GM21526 (cell line): ENCODE measurements around the gene CNNM4.
A peak's percentile ranks its signal among the peaks of the same experiment; 100 is the strongest.

ENCODE experiments used
- ATAC-seq: cut with Tn5 transposase; IDR thresholded peaks from one replicate; pipeline ENCODE4 v1.9.1; 2021; ENCODE audit warnings: moderate library complexity; ENCODE audit not compliant: unreplicated experiment, low FRiP score

CNNM4 gene

DNA sequence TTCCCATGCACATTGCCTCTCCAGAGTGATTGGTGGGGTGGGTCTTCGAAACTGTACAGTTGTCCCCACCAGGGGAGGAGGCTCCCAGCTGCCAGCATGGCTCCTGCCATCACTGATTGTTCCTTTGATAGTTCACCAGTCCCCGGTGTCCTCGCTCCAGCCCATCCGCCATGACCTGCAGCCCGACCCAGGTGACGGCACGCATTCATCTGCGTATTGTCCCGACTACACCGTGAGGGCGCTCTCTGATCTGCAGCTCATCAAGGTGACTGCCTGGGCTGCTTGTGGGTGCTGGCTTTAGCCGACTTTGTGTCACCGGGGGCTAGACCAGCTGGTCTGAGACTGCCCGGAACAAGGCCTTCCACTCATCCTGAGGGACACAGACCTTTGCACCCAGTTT, 67.7 kb downstream of the CNNM4 start:
- no peak for ATAC-seq

DNA sequence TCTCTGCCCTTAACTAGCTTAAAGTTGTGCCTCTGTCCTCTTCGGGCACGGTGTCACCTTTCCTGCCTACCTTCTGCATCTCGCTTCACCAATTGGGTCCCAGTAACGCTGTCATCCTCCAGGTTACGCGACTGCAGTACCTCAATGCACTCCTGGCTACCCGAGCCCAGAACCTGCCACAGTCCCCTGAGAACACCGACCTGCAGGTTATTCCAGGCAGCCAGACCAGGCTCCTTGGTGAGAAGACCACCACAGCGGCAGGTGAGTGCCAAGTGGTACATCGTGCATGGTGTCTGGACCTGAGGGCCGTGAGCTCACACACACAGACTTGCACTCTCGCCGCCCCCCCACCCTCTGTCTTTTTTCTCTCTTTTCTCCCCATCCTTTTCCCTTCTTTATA, 68.2 kb downstream of the CNNM4 start:
- no peak for ATAC-seq

DNA sequence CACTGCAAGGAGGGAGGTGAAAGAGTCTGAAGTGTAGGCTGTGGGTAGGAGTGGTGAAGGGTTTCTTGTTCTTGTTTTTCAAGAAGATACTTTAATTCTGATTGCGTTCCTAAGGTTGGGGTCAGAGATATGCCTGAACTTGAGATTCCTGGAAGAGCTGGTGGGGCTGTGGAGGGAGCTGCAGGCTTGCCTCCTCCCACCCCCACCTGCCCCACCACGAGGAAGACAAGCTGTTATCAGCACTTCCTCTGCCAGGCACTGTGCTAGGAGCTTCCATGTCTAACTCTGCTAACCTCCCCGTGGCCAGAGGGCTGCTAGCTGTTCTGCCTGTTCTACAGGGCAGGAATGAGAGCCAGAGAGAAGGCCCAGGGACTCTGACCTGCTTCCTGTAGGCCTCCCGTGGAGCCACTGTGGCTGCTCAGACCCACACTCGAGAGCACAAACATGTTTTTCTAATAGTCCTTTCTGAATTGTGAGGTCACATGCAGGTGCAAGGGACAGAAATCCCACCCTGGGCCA, 69.4 kb downstream of the CNNM4 start:
- no peak for ATAC-seq

DNA sequence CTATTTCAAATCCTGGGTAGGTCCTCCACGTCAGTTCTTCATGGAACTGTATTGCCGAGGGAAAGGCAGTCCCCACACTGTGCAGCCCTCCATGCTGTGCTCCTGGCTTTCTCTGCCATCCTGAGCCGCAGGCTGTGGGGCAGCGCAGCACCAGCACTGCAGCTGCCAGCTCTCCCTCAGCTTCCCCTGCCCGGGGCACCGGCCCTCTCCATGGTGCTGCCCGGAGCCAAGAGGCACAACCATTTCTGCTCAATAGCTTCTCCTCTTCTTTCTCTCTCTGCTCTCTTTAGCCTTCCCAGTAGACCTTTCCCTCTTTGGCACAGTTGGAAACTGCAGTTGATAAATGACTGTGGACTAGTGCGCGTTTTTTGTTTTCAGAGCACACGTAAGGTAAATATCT, 71.0 kb downstream of the CNNM4 start:
- ATAC-seq, result no peak

DNA sequence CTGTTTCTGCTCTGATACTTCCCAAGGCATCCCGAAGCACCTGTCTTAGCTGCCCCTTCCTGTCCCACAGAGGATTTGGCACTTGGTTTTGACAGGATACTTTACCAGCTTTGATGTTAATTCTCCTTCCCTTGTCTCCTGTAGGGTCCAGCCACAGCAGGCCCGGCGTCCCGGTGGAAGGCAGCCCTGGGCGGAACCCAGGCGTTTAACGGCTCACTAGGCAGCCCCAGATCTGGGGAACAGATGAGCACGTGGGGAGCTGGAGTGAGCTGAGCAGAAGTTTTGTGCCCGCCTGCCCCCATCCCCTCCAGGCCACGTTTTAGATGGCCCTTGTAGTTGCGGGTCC, 71.7 kb downstream of the CNNM4 start:
- ATAC-seq, result no peak

DNA sequence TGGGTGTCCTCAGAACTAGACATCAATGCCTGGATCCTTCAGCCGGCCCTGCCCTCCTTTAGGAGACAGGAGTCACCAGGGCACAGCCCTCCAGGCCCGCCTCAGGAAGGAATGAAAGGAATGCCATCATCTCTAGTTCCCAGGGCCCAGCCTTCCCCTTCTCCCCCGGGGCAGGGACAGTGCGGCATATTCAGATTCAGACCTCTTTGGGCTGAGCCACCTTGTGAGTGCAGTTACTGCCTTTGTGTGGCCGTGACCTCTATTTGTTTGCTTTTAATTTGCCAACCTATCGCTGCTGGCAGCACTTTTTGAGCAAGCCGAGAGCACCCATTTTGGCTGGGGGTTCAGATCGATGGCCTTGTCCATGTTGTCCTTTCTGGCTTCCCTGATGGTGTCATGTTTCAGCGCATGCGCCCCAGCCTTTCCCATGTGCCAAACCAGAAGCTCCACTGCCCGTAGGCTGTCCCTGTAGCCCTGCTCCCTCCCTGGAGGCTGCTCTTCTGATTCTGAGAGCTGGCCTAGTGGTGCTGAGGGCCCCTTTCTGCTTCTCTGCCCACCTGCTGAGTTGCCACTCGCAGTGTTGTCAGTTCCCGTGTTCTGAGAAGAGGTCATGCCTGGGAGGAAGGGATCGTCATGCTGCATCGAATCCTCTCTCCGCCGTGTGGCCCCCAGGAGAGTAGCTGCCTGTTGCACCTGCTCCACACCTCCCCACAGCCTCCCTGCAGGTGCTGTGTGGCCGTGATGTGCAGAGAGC, 72.2 kb downstream of the CNNM4 start:
- no peak for ATAC-seq

DNA sequence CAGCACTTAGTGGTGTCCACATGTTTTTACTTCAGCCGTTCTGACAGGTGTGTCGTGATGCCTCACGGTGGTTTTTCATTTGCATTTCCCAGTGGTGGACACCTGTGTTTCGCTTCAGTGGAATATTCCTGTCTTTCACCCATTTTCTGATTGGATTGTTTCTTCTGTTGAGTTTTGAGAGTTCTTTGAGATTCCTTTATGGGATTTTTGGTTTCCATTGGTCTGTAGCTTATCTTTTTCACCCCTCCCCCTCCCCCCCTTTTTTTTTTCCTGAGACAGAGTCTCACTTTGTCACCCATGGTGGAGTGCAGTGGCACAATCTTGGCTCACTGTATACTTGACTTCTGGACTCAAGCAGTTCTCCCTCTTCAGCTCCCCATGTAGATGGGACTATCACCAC, 75.1 kb downstream of the CNNM4 start:
- no peak for ATAC-seq

DNA sequence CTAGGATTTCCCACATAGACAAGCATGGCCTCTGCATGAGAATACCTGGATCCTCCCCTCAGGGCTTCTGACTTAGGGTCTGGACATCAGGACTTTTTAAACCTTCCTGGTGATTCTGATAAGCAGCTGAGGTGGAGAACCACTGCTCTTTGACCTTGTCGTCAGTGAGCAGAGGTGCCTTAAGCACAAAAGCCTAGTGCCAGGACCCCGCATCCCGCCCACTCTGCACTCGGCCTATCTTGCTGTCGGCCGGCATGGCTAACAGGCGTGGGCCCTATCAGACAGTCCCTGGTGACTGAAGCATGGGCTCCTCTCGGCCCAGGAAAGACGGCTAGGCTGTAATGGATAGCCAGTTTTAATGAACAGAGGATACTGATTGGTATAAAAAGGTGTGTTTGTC, 76.9 kb downstream of the CNNM4 start:
- ATAC-seq, result no peak

DNA sequence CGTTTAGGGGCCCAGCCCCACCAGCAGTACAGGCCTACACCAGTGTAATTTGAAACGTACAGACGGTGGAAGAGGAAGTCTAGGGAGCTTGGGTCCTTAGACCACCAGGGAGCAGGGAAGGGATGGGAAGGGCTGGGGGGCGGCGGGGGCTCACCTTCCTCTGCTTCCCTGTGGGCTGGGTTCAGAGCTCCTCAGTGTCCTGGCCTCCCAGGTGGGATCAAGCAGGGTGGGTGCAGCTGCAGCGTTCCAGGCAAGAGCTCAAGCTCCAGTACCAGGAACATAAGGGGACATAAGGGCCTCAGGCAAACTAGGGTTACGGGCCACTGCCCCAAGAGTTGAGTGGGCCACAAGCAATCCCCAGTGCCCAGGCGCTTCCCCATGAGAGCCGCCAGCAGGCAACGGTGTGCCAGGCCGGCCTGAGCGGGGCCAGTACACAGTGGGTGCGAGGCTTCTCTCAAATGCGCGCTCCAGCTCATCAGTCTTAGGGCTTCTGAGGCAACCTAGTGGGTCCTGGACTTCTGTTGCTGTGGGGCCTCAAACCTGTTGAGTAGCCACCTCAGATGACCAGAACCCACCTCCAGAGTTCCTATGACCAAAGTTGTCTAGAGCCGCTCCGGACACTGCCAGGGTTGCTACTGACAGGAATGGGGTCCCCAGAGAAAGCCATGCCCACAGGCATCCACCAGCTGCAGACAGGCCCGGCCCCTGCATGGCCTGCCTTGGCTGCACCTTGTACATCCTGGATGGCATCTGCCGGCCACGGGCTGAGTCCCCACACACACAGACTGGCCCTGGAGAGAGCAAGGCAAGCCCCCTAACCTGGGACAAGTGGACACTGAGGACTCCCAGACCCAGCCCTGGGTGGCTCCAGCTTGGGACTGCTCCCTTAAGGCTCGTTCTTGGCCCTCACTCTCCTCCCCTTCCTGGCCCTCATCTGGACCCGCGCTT, 77.9 kb downstream of the CNNM4 start:
- ATAC-seq, result no peak

DNA sequence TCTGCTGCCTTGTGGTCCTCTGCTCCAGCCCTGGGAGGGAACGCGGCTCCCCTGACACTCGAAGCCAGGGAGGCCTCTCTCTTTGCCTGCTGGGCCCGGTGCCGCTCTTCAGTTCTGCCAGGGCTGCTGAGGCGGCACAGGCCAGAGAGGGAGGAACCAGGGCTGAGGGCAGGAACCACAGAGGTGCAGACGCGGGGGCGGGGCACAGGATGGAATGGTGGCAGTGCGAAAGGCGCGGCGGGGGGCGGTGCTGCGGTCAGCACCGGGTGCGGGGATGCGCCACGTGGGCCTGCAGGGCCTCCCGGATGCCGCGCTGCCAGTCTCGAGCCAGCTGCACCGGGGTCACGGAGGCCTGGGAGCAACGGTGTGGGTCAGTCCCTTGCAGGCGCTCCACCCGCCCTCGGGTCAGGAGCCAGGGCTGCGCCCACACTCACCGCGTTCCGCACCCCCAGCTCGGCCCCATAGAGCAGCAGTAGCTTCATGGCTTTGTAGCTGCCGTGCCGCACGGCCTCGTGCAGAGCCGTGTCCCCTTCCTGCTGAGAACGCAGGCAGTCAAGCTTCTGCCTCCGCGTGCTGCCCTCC, 78.7 kb downstream of the CNNM4 start:
- peak; percentile 53 for ATAC-seq

DNA sequence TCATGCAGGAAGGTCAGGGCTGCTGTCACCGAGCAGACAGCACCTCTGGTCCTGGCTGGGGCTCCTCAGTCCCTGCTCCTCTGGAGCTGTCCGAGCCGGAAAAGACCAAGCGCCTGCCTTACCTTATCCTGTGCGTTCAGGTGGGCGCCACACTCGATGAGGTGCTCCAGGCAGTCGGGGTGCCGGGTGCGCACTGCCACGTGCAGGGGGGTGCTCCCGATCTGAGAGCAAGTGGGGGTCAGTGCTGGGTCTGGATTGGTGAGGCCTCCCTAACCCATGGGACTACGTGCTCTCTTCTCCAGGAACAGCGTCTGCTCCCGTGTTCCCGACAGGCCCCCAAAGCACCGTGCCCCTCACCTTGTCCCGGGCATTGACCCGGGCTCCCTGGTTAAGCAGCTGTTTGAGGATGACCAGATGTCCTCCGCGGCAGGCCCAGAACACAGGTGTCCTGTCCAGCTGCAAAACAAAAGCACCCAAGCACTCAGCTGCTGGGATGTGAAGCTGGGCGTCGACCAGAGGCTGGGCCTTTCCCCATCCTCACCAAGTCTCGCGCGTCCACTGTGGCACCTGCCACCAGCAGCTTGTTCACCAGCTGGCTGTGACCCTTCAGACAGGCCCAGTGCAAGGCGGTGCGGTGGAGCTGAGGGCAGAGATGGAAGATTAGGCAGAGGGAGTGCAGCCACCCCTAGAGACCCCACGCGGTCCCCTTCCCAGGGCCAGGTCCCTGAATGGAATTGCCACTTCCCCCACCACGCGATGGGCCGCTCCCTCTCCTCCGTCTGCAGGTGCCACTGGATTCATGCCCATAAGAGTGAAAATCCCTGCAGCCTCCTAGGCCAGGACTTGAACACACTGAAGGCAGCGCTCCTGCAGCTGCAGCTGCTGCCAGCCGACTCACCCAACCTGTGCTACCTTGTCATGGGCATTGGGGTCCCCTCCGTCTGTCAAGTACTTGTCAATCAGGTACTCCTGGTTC, 79.5 kb downstream of the CNNM4 start:
- no peak for ATAC-seq

DNA sequence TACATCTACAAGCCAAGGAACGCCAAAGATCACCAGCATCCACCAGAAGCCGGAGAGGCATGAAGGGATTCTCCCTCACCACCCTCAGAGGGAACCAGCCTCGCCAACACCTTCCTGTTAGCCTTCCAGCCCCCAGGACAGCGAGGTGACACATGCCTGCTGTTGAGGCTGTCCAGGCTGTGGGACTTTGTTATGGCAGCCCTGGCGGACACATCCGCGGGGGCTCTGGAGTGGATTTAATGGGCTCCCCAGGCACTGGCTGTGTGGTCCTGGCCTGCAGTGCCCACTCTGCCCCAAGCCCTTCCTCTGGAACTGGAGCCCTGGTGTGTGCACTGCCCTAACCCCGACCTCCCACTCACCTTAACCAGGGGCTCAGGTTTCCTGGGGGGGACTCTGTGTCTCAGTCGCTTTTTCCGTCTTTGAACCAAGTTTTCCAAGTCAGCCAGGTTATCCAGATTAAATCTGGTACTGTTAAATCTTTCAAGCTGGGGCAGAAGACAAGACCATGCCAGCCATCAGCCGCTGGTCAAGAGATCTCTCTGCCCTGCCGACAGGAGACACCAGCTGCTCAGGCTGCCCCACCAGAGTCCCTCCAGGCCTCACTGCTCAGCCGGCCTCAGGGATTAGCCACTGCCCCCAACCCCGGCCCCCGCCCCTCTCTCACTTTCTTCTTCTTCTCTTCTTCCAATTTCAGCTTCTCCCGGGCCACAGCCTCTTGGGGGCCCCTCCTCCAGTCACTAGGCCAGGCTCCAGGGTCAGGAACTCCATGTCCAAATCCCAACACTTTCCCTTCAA, 81.2 kb downstream of the CNNM4 start:
- no peak for ATAC-seq

DNA sequence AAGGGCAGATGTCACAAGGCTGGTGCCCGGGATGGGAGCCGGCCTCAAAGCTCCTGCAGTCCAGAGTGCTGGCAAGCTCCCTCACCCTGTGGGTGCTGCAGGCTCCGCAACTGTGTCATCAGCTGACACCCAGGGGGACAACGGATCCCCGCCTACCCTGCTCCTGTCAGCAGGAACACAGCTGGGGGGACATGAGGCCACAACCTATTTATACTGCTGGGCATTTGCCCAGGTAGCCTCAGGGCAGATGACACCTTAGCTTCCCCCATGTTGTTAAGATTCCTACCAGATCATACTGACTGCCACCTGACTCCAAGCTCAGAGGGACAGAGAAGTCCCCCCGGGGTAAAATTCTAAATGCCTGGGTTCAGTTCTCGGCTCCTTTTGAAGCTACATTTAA, 81.9 kb downstream of the CNNM4 start:
- no peak for ATAC-seq

DNA sequence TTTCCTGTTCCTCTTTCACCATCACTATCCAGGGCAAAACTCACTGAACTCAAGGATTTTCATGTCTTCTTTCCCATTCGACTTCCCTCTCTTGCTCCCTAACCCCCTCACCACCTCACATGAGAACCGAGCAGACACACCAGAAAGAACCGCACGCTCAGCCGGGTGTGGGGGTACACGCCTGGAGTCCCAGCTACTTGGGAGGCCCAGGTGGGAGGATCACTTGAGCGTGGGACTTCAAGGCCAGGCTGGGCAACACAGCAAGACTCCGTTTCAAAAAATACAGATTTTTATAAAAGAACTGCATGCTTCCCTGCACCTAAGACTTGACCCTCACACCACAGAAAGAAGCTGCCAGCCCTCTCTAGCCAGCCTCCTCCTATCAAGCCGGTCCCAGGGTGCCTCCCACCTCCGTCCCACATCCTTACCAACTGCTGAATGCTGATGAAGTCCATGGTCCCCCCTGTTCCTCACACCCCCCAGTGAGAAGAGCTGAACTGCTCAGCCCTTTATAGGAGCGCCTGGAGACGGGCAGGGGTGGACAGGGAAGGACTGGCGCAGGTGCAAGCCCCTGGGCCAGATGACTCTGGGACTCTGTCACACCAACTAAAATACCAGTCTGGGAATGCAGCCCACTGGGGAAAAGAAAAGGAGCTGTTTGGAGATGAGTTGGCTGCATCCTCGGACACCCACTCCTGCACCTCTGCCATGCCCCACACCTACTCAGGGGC, 83.0 kb downstream of the CNNM4 start, which contains the start of gene ANKRD23:
Gene ANKRD23, minus strand, starts transcription at position 484 of the 731 bp plus-strand sequence. Its CDS starts 29 bp downstream, at position 455.
- no peak for ATAC-seq

DNA sequence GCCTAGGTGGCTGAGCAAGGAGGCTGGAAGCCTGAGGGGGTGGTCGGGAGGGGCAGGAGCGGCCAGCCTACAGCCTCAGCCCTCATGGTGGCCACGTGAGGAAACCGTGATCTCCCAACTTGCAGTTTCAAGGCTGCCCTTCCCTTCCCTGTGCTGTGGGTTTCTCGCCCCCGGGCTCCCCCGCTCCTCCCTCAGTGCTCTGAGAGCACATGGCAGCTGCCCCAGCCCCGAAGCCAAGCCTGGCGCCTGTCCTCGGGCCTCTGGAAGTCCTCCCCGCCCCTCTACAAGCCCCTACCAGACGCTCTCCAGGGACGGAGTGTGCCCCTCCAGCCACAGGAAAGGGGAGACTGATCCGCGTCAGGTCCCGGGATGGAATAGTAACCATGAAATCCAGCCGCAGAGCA, 83.7 kb downstream of the CNNM4 start:
- no peak for ATAC-seq

DNA sequence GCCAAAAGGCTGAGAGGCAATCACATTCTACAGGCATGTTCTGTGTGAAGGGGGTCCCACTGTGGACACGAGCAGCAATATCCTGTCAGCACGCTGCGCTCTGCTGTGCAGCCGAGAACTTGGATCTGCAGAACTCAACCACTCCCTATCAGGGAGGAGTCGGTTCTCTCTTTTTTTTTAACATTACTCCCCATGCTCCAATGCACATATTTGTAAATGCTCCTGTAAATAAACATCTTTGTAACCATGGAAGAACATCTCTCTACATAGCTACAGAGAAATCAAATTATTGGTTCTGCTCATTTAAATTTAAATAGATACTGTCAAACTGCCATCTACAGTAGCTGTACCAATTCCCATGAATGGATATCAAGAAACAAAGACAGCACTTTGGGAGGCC, 86.1 kb downstream of the CNNM4 start:
- no peak for ATAC-seq

DNA sequence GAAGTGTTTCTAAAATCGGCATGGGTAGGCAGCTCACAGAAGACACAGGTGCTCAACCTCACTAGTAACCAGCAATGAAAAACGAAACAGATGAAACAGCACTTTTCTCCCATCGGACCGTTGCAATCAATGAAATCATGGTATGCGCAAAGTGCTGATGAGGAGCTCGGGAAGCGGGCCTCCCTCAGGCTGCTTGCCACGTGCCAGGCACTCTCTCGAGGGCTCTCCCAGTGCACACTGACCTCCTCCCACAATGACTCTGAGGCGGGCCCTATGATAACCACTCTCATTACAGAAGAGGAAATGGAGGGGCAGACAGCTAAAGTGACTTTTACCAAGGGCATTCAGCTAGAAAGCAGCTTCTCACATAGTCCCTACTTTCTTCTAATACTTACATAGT, 86.9 kb downstream of the CNNM4 start:
- no peak for ATAC-seq

DNA sequence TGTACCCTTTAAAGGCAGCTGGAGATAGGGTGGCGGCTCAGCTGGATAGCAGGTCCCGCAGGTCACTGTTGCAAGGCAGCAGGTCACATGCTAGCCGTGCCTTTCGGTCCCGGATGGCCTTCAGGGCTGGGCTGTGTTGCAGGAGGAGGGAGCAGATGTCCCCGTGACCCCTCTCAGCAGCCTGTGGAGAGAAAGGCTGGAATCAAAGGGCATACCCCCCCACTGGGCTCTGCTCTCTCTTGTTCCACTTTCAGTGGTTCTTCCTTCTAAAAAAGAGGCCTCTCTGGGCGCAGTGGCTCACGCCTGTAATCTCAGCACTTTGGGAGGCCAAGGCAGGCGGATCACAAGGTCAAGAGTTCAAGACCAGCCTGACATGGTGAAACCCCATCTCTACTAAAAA, 87.6 kb downstream of the CNNM4 start:
- no peak for ATAC-seq

DNA sequence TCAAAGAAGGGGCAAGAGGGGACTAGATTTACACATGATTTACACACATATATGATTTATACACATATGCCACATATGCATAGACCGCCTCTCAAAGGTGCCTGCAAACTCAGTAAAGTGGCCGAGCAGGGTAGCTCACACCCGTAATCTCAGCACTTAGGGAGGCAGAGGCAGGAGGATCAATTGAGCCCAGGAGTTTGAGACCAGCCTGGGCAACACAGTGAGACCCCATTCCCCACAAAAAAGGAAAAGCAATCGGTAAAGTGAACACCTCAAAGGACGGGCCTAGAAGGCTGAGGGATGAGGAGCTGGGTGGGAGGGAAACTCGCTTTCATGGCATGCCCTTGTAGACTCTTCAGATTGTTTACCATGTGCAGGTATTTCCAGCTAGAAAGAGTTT, 92.0 kb downstream of the CNNM4 start:
- no peak for ATAC-seq
